H1 (cell line): ENCODE results near the gene FRMD4A. TPM values are rescaled to one million over a fixed set of nuclear protein-coding genes. Genes with fewer than 3 reads are reported as not detected.
"Not testable (repeated sequence)": the region's sequence is repeated elsewhere in the genome, so short reads cannot be mapped to it uniquely, and the experiment has no call there.

Experiments used
- CTCF ChIA-PET: fragments of 300-600 bp; sonication (Branson Sonifier 250); formaldehyde crosslinking; loops from one replicate; lab custom pipeline; 2021; ENCODE audit not compliant: partially characterized antibody; lab: Charles Lee
- POLR2A ChIA-PET: fragments of 300-600 bp; sonication (Branson Sonifier 250); formaldehyde crosslinking; loops from one replicate; lab custom pipeline; 2021; ENCODE audit warnings: inconsistent platforms; ENCODE audit not compliant: partially characterized antibody; lab: Charles Lee
- DNase-seq, 2 experiments: peaks; one replicate each; pipeline versions ENCODE4 v3.0.0 to v3.0.0-alpha.2; 2010 to 2022; ENCODE audit warnings: low spot score in 2 of 2, low read depth in 1 of 2, mixed read lengths in 1 of 2
- FAIRE-seq: peaks from 2 replicates; lab custom pipeline; 2011; peaks lifted over from hg19 to GRCh38; lab: Jason Lieb, UNC
- H2AFZ ChIP-seq: 2 replicates; pipeline ENCODE4 v1.8.1; 2012; ENCODE audit warnings: low read length, inconsistent platforms
- H2AK5ac ChIP-seq: 2 replicates; pipeline ENCODE4 v1.6.1; 2013; ENCODE audit warnings: low read depth, low read length
- H2BK120ac ChIP-seq: replicated peaks from 2 replicates; pipeline ENCODE3; 2013; ENCODE audit warnings: low read depth, low read length, inconsistent platforms
- H2BK12ac ChIP-seq: 2 replicates; pipeline ENCODE4 v1.6.1; 2013; ENCODE audit warnings: low read depth, low read length
- H2BK15ac ChIP-seq: 2 replicates; pipeline ENCODE4 v1.6.1; 2013; ENCODE audit warnings: low read length
- H2BK20ac ChIP-seq: 2 replicates; pipeline ENCODE4 v1.6.1; 2013; ENCODE audit warnings: low read length
- H2BK5ac ChIP-seq: 2 replicates; pipeline ENCODE4 v1.6.1; 2013; ENCODE audit warnings: low read depth, low read length
- H3K14ac ChIP-seq: 2 replicates; pipeline ENCODE4 v1.6.1; 2013; ENCODE audit warnings: inconsistent platforms; ENCODE audit not compliant: insufficient read length
- H3K18ac ChIP-seq: 2 replicates; pipeline ENCODE4 v1.6.1; 2013; ENCODE audit warnings: low read length; ENCODE audit errors: extremely low read depth
- H3K23ac ChIP-seq: 2 replicates; pipeline ENCODE4 v1.6.1; 2013; ENCODE audit warnings: inconsistent platforms; ENCODE audit not compliant: insufficient read length
- H3K23me2 ChIP-seq: 2 replicates; pipeline ENCODE4 v1.6.1; 2013; ENCODE audit warnings: low read depth, low read length
- H3K27ac ChIP-seq: 2 replicates; pipeline ENCODE4 v1.6.1; 2011; ENCODE audit warnings: low read depth, low read length, inconsistent platforms
- H3K27me3 ChIP-seq, 4 experiments: replicated peaks in 1 of 4; 1 replicate in 1 of 4; 2 replicates in 3 of 4; pipeline versions ENCODE4 v1.6.1 to v1.8.1; 2011 to 2013; ENCODE audit warnings: low read length in 3 of 4, mild to moderate bottlenecking in 3 of 4, inconsistent platforms in 2 of 4, mixed read lengths in 2 of 4, moderate library complexity in 1 of 4; ENCODE audit not compliant: control insufficient read depth in 3 of 4, insufficient read depth in 3 of 4; ENCODE audit errors: extremely low read depth in 1 of 4
- H3K36me3 ChIP-seq, 4 experiments: 2 replicates each; pipeline versions ENCODE4 v1.6.1 to v1.8.1; 2011 to 2013; ENCODE audit warnings: mild to moderate bottlenecking in 4 of 4, low read length in 3 of 4, moderate library complexity in 2 of 4, control low read depth in 1 of 4, inconsistent platforms in 1 of 4; ENCODE audit not compliant: insufficient read depth in 4 of 4, control insufficient read depth in 2 of 4
- H3K4ac ChIP-seq: replicated peaks from 2 replicates; pipeline ENCODE3; 2013; ENCODE audit warnings: low read length, low read depth, mixed read lengths, inconsistent platforms; ENCODE audit not compliant: insufficient read length
- H3K4me1 ChIP-seq, 4 experiments: replicated peaks in 1 of 4; 1 replicate in 1 of 4; 2 replicates in 3 of 4; pipeline versions ENCODE4 v1.6.1 to v1.8.1; 2011 to 2013; ENCODE audit warnings: low read length in 3 of 4, inconsistent platforms in 2 of 4, mixed read lengths in 1 of 4; ENCODE audit not compliant: insufficient read depth in 4 of 4, control insufficient read depth in 3 of 4
- H3K4me2 ChIP-seq, 2 experiments: 2 replicates each; pipeline versions ENCODE4 v1.6.1 to v1.8.1; 2011 to 2013; ENCODE audit warnings: low read depth in 2 of 2, low read length in 2 of 2, control low read depth in 1 of 2, inconsistent platforms in 1 of 2, mild to moderate bottlenecking in 1 of 2; ENCODE audit not compliant: insufficient read depth in 1 of 2
- H3K4me3 ChIP-seq, 4 experiments: fragments of 200-600, 300-600 bp in 1 of 4; sonication (generic), shearing (Covaris generic), sonication (Bioruptor Twin) in 1 of 4; 2 replicates each; pipeline versions ENCODE4 v1.5.1 to v1.8.1; 2011 to 2016; ENCODE audit warnings: low read length in 4 of 4, low read depth in 3 of 4, control low read depth in 2 of 4, inconsistent platforms in 2 of 4, mild to moderate bottlenecking in 2 of 4, mixed read lengths in 1 of 4, moderate library complexity in 1 of 4; ENCODE audit not compliant: insufficient read depth in 2 of 4; ENCODE audit errors: extremely low read depth in 1 of 4
- H3K56ac ChIP-seq: replicated peaks from 2 replicates; pipeline ENCODE3; 2013; ENCODE audit warnings: low read depth, mild to moderate bottlenecking, mixed read lengths, low read length, inconsistent platforms; ENCODE audit not compliant: insufficient read length
- H3K79me1 ChIP-seq: 2 replicates; pipeline ENCODE4 v1.6.1; 2013; ENCODE audit warnings: low read depth, low read length, control low read depth
- H3K79me2 ChIP-seq, 2 experiments: 2 replicates each; pipeline versions ENCODE4 v1.6.1 to v1.8.1; 2012 to 2013; ENCODE audit warnings: low read length in 2 of 2, mild to moderate bottlenecking in 2 of 2, inconsistent platforms in 1 of 2; ENCODE audit not compliant: insufficient read depth in 2 of 2, control insufficient read depth in 1 of 2
- H3K9ac ChIP-seq, 4 experiments: replicated peaks in 1 of 4; 1 replicate in 1 of 4; 2 replicates in 3 of 4; pipeline versions ENCODE4 v1.6.1 to v1.8.1; 2011 to 2013; ENCODE audit warnings: low read depth in 3 of 4, low read length in 3 of 4, control low read depth in 2 of 4, mild to moderate bottlenecking in 2 of 4, moderate library complexity in 2 of 4, inconsistent platforms in 1 of 4; ENCODE audit errors: extremely low read depth in 1 of 4
- H3K9me3 ChIP-seq, 2 experiments: 2 replicates each; pipeline versions ENCODE4 v1.6.1 to v1.8.1; 2012 to 2013; ENCODE audit warnings: mild to moderate bottlenecking in 2 of 2, moderate library complexity in 2 of 2, control low read depth in 1 of 2, inconsistent platforms in 1 of 2, low read depth in 1 of 2, low read length in 1 of 2, mixed read lengths in 1 of 2; ENCODE audit not compliant: insufficient read depth in 2 of 2
- H4K20me1 ChIP-seq, 2 experiments: replicated peaks in 1 of 2; 2 replicates each; pipeline versions ENCODE3 to v1.8.1; 2011 to 2013; ENCODE audit warnings: inconsistent platforms in 2 of 2, low read length in 2 of 2, mild to moderate bottlenecking in 1 of 2; ENCODE audit not compliant: insufficient read depth in 2 of 2, control insufficient read depth in 1 of 2
- H4K5ac ChIP-seq: 2 replicates; pipeline ENCODE4 v1.6.1; 2013; ENCODE audit warnings: low read length, low read depth, mixed read lengths, inconsistent platforms; ENCODE audit not compliant: insufficient read length
- H4K8ac ChIP-seq: 2 replicates; pipeline ENCODE4 v1.8.0; 2013; ENCODE audit warnings: mild to moderate bottlenecking, moderate library complexity, low read length, inconsistent platforms; ENCODE audit not compliant: insufficient read depth; ENCODE audit errors: extremely low read depth
- H4K91ac ChIP-seq: replicated peaks from 2 replicates; pipeline ENCODE3; 2013; ENCODE audit warnings: low read length, mixed read lengths, inconsistent platforms; ENCODE audit not compliant: insufficient read length
- WGBS, 2 experiments: shearing (Covaris generic) in 1 of 2; methylation state at CpG; one replicate each; pipeline versions ENCODE4 v1.1.6 to v1.1.7; 2013 to 2015; ENCODE audit warnings: low lambda C conversion rate in 2 of 2, mixed read lengths in 2 of 2, inconsistent platforms in 1 of 2, low coverage in 1 of 2, missing lambda C conversion rate in 1 of 2; ENCODE audit not compliant: insufficient replicate concordance in 2 of 2, insufficient coverage in 1 of 2, insufficient read length in 1 of 2; ENCODE audit errors: extremely low coverage in 1 of 2, missing lambda C conversion rate in 1 of 2; 5-methylcytosine and 5-hydroxymethylcytosine counted together
- polyA plus RNA-seq, 7 experiments: library from polyadenylated mRNA; depleted of rRNA in 3 of 7; stranded (reverse) in 5 of 7; unstranded in 2 of 7; fragments of >200 nt in 5 of 7; fragments of 200-250 nt in 2 of 7; gene quantifications; 1 replicate in 5 of 7; 2 replicates in 1 of 7; 4 replicates in 1 of 7; pipeline versions ENCODE4 v1.2.1 to v1.2.3, GENCODE V29; 2011 to 2013; ENCODE audit warnings: missing spikeins in 2 of 7, mixed read lengths in 2 of 7
- total RNA-seq: library from RNA; stranded (reverse); fragmentation: NEBNext Ultra II Directional; extraction: Animal tissue kit (Norgen Biotek cat#: 25700); gene quantifications from 2 replicates; pipeline ENCODE4 v1.2.1, GENCODE V29; 2021

FRMD4A gene
- total and polyA plus RNA-seq, 2 of the 8 experiments (the other 6 are each of a cell fraction or from before 2014, with no cell fraction given) = 38.6 to 39.6 TPM

DNA sequence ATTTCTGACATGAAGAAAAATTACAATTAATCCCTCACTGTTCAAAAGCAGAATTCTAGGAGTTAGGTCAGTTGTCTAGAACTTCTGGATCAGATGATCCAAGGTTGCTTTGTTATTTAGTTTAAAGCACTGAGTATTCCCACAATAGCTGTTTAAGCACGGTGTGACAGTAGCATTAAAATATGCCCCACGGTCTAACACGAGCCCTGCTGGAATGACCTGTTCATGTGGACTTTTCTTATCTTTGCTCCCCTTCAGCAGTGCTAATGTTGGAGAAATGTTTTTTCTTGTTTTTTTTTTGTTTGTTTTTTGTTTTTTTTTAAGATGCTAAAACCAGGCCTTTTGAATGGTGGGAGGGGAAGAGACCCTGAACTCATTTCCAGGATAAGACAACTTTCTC is 101.9 kb downstream of the FRMD4A start:
- H3K27me3 ChIP-seq, H2BK15ac ChIP-seq, H4K20me1 ChIP-seq, H3K79me2 ChIP-seq, H3K4me1 ChIP-seq, FAIRE-seq, POLR2A ChIA-PET, H3K4me3 ChIP-seq, H3K23ac ChIP-seq, H3K79me1 ChIP-seq, H3K14ac ChIP-seq, H2BK5ac ChIP-seq, H2AK5ac ChIP-seq, H4K91ac ChIP-seq, H2BK12ac ChIP-seq, H4K5ac ChIP-seq, H3K4me2 ChIP-seq, H3K23me2 ChIP-seq, H2BK20ac ChIP-seq, H3K9ac ChIP-seq, H3K56ac ChIP-seq, H3K4ac ChIP-seq, DNase-seq, H3K27ac ChIP-seq, H2AFZ ChIP-seq, H2BK120ac ChIP-seq, H3K9me3 ChIP-seq, H4K8ac ChIP-seq, H3K18ac ChIP-seq, H3K36me3 ChIP-seq: not testable (repeated sequence)
- 90% methylated on average over 3 of the region's 3 CpGs; no CpG with 5 or more reads in 1 of the 2 experiments for WGBS, 2 experiments
- CTCF ChIA-PET = interaction anchor here (1.1 to 2.1 kb wide), 4 partner anchors 16 to 97 kb away, joined by 3 to 6 read pairs (median 4); no protein-coding TSS in a partner anchor
